CD4-positive, alpha-beta T cell (primary cell): ENCODE measurements around the gene EFCAB8. TPM values are rescaled to one million over a fixed set of nuclear protein-coding genes. Genes with fewer than 3 reads are reported as not detected.

Experiments
- ATAC-seq: fragments of 200-7000 bp; cut with Tn5 transposase; one replicate; pipeline ENCODE4 v1.10.0; 2022; ENCODE audit warnings: mild to moderate bottlenecking; ENCODE audit not compliant: poor library complexity
- CTCF ChIA-PET: fragments of 350-600 bp; sonication (Branson Sonifier 250); formaldehyde crosslinking; loops from one replicate; lab custom pipeline; 2021; ENCODE audit warnings: antibody characterized with exemption, inconsistent platforms; lab: Charles Lee
- POLR2A ChIA-PET: fragments of 350-600 bp; sonication (Branson Sonifier 250); formaldehyde crosslinking; loops from one replicate; lab custom pipeline; 2021; ENCODE audit warnings: antibody characterized with exemption, inconsistent platforms; lab: Charles Lee
- DNase-seq, 14 experiments: peaks; one replicate each; pipeline ENCODE4 v3.0.0-alpha.2; 2013 to 2020; ENCODE audit warnings: mixed read lengths in 2 of 14
- H3K27ac ChIP-seq, 2 donors: one replicate each; pipeline versions ENCODE4 v1.5.1 to v1.7.0; 2013; ENCODE audit warnings: low read length in 2 of 2, low read depth in 1 of 2, mild to moderate bottlenecking in 1 of 2
- H3K27me3 ChIP-seq, 2 experiments: 1 replicate in 1 of 2; 2 replicates in 1 of 2; pipeline versions ENCODE4 v1.6.1 to v1.7.0; 2013; ENCODE audit warnings: low read length in 2 of 2, control low read depth in 1 of 2, mild to moderate bottlenecking in 1 of 2, moderate library complexity in 1 of 2; ENCODE audit not compliant: insufficient read depth in 2 of 2, control insufficient read depth in 1 of 2
- H3K36me3 ChIP-seq: one replicate; pipeline ENCODE4 v1.6.1; 2013; ENCODE audit warnings: low read length, control low read depth; ENCODE audit not compliant: insufficient read depth
- H3K4me1 ChIP-seq: one replicate; pipeline ENCODE4 v1.6.1; 2013; ENCODE audit warnings: low read length, control low read depth; ENCODE audit not compliant: insufficient read depth
- H3K4me3 ChIP-seq: one replicate; pipeline ENCODE4 v1.5.1; 2013; ENCODE audit warnings: mild to moderate bottlenecking, low read length, moderate library complexity
- H3K9me3 ChIP-seq, 2 experiments: 1 replicate in 1 of 2; 2 replicates in 1 of 2; pipeline versions ENCODE4 v1.6.1 to v1.7.0; 2013; ENCODE audit warnings: low read length in 2 of 2, mild to moderate bottlenecking in 2 of 2, control low read depth in 1 of 2, moderate library complexity in 1 of 2; ENCODE audit not compliant: control insufficient read depth in 1 of 2, insufficient read depth in 1 of 2
- H3K27ac Mint-ChIP-seq: one replicate; pipeline ENCODE4 v1.8.0; 2020; ENCODE audit warnings: mixed read lengths
- H3K27me3 Mint-ChIP-seq: one replicate; pipeline ENCODE4 v1.8.0; 2021; ENCODE audit warnings: mixed read lengths
- H3K36me3 Mint-ChIP-seq: one replicate; pipeline ENCODE4 v1.8.0; 2021; ENCODE audit warnings: low read depth, mixed read lengths
- H3K4me1 Mint-ChIP-seq: one replicate; pipeline ENCODE4 v1.8.0; 2021; ENCODE audit warnings: low read depth, mixed read lengths
- H3K4me3 Mint-ChIP-seq: one replicate; pipeline ENCODE4 v1.8.0; 2020; ENCODE audit warnings: mild to moderate bottlenecking, mixed read lengths
- H3K9me3 Mint-ChIP-seq: one replicate; pipeline ENCODE4 v1.8.0; 2020; ENCODE audit warnings: mixed read lengths
- intact Hi-C, 2 experiments: fragments of 100-400 bp; cut with DNase I in 1 of 2; cut with micrococcal nuclease in 1 of 2; formaldehyde crosslinking; loops; one replicate each; pipeline versions ENCODE4 v1.15.1 to v1.9.0; 2023 to 2025; cut with DNase I, micrococcal nuclease
- total RNA-seq, 174 experiments: library from RNA in 2 of 174; stranded (reverse) in 2 of 174; gene quantifications; one replicate each; pipeline ENCODE4 v1.2.3 and lab custom pipeline; 2021 to 2026
- TF ChIP-seq, protein P1 (sequence below): fragments of 200-600 bp; IDR thresholded peaks from one replicate; pipeline ENCODE4 v1.8.0; 2022; ENCODE audit warnings: antibody characterized with exemption, mild to moderate bottlenecking

Gene EFCAB8
- total RNA-seq, 2 experiments from 2014 or later = 0.81 to 2.5 TPM

DNA sequence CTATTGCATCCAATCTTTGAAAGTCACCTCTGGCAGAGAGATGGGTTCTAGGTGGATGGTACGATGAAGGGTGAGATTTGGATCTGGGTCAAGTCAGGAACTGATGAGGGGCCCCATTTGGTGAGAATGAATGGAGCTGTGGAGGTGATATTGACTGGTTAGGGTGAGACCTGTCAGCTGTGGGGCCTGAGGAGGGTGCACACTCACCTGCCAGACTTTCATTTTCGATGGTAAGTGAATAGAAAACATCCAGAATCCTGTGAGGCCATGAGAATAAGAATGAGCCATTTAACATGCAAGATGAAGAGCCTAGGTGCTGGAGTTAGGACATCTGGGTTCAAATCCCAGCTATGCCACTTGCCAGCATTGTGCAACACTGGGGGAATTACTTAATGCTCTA, 138.7 kb downstream of the EFCAB8 start:
- ChIA-PET POLR2A (no interaction called here), CTCF (no interaction called here)
- Mint-ChIP-seq H3K27me3 (no peaks in the 10 kb centered on the region), H3K9me3 (peaks cover 13% of the 10 kb centered on the region), H3K36me3 (peaks cover 8% of the 10 kb centered on the region), H3K4me3 (no peak overlapping the region), H3K4me1 (peaks cover 62% of the 10 kb centered on the region), H3K27ac (peak overlapping the region; percentile 7)
- peaks cover 7 to 14% of the 10 kb centered on the region in 2 experiments for H3K9me3 ChIP-seq
- ATAC-seq (no peak), DNase-seq (no peak)
- H3K4me3 ChIP-seq = no peak overlapping the region
- peaks cover 20% of the 10 kb centered on the region for H3K4me1 ChIP-seq
- H3K27ac ChIP-seq = no peak overlapping the region
- no peaks in the 10 kb centered on the region for H3K36me3 ChIP-seq
- H3K27me3 ChIP-seq = no peaks in the 10 kb centered on the region
- intact Hi-C loops = loop anchor here in 1 of 2 experiments (10.0 kb wide), 1 partner anchor 53 kb away; no protein-coding TSS in a partner anchor
- TF ChIP-seq, protein P1, sequence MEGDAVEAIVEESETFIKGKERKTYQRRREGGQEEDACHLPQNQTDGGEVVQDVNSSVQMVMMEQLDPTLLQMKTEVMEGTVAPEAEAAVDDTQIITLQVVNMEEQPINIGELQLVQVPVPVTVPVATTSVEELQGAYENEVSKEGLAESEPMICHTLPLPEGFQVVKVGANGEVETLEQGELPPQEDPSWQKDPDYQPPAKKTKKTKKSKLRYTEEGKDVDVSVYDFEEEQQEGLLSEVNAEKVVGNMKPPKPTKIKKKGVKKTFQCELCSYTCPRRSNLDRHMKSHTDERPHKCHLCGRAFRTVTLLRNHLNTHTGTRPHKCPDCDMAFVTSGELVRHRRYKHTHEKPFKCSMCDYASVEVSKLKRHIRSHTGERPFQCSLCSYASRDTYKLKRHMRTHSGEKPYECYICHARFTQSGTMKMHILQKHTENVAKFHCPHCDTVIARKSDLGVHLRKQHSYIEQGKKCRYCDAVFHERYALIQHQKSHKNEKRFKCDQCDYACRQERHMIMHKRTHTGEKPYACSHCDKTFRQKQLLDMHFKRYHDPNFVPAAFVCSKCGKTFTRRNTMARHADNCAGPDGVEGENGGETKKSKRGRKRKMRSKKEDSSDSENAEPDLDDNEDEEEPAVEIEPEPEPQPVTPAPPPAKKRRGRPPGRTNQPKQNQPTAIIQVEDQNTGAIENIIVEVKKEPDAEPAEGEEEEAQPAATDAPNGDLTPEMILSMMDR = no peak

DNA sequence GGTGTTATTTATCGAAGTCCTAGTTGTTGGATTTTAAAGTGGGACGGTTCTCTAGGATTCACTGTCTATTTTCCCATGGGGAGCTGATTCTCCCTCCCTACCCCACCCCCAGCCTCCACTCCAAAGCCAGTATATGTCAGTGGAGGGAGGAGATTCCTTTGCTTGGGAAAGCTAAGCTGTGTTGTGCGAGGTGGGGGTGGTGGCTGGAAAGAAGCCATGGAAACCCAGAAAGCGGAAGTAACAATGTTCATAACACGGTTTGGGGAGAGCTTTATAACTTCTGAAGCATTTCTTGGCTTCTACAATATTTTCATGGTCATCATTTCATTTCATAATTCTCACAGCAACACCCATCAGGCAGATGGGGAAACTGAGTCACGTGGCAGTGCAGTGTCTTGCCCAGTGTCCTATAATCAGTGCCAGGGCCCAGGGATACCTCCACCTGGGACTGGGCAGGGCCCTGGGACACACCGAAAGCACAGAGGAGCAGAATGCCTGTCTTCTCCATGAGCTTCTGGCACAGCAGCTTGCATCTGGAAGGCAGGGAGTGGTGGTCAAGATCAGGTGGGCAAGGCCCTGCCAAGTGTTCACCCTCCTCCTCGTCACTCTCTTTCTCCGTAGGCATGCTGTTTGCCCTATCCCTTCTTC, 141.0 kb downstream of the EFCAB8 start:
- ATAC-seq (no peak), DNase-seq (no peak)
- Mint-ChIP-seq H3K4me1 (peaks cover 50% of the 10 kb centered on the region), H3K27ac (no peak overlapping the region), H3K4me3 (no peak overlapping the region), H3K27me3 (no peaks in the 10 kb centered on the region), H3K9me3 (peaks cover 10% of the 10 kb centered on the region), H3K36me3 (no peaks in the 10 kb centered on the region)
- Histone ChIP-seq H3K27ac (no peak overlapping the region), H3K36me3 (no peaks in the 10 kb centered on the region), H3K4me3 (no peak overlapping the region), H3K4me1 (peaks cover 20% of the 10 kb centered on the region), H3K27me3 (no peaks in the 10 kb centered on the region), H3K9me3 (peaks cover 5 to 14% of the 10 kb centered on the region in 2 experiments)
- CTCF ChIA-PET = no interaction called here
- TF ChIP-seq, protein P1 = no peak
- intact Hi-C loops = loop anchor here in 1 of 2 experiments (10.0 kb wide), 1 partner anchor 55 kb away; no protein-coding TSS in a partner anchor
- POLR2A ChIA-PET = interaction anchor here (1.8 kb wide), 1 partner anchor 28 kb away, joined by 7 read pairs; no protein-coding TSS in a partner anchor

DNA sequence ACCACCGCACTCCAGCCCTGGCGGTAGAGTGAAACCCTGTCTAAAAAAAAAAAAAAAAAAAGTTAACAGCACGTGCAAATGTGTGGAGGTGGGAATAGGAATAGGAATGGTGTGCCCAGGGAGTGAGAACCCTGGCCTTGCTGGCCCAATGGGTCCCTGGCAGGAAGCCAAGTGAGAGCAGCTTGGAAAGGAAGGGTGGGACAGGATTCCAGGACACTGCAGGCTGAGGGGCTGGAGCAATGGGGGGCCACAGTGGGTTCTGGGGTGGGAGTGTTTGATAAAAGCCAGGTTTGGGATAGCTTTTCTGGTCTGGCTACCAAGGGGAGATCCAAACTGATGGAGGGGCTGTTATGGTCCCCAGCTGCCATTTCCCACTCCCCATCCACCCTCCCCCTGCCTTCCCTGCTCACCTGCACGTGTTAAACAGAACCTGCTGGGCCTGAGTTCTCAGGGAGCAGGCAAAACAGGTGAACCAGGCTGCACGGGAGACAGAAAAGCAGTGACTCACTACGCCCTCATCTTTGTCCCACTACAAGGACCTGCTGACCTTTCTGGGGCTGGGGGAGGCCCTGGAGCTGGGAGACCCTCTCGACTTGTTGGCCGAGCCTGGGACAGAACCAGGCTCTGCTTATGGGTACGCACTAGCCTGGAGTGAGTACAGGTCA, 142.2 kb downstream of the EFCAB8 start:
- H3K4me3 ChIP-seq = no peak overlapping the region
- Mint-ChIP-seq H3K9me3 (peaks cover 9% of the 10 kb centered on the region), H3K27ac (no peak overlapping the region), H3K4me1 (peaks cover 58% of the 10 kb centered on the region), H3K36me3 (no peaks in the 10 kb centered on the region), H3K27me3 (no peaks in the 10 kb centered on the region), H3K4me3 (no peak overlapping the region)
- peaks cover 1 to 9% of the 10 kb centered on the region in 2 experiments for H3K9me3 ChIP-seq
- intact Hi-C loops = no loop called here
- no peaks in the 10 kb centered on the region for H3K36me3 ChIP-seq
- TF ChIP-seq, protein P1 = no peak
- no peak overlapping the region for H3K27ac ChIP-seq
- POLR2A ChIA-PET = interaction anchor here (1.8 kb wide), 1 partner anchor 29 kb away, joined by 7 read pairs; no protein-coding TSS in a partner anchor
- CTCF ChIA-PET = no interaction called here
- peaks cover 28% of the 10 kb centered on the region for H3K4me1 ChIP-seq
- ATAC-seq (no peak), DNase-seq (no peak)
- H3K27me3 ChIP-seq = no peaks in the 10 kb centered on the region
